Umbilical cord (tissue), 2 donors: Measurements from ENCODE around the gene HPGDS. TPM values are rescaled to one million over a fixed set of nuclear protein-coding genes. Genes with fewer than 3 reads are reported as not detected.
A peak's percentile ranks its signal among the peaks of the same experiment; 100 is the strongest.
"Not testable (repeated sequence)": the region's sequence is repeated elsewhere in the genome, so short reads cannot be mapped to it uniquely, and the experiment has no call there.

Experiments used
- DNase-seq: peaks from one replicate; pipeline ENCODE4 v3.0.0-alpha.2; 2015; ENCODE audit warnings: low spot score
- total RNA-seq: library from RNA; depleted of rRNA; stranded (reverse); fragments of >200 nt; gene quantifications from one replicate; pipeline ENCODE4 v1.2.3, GENCODE V29; 2014; ENCODE audit warnings: low replicate concordance; ENCODE audit not compliant: insufficient read depth

HPGDS gene
- total RNA-seq, 1 donor from 2014 or later = 18.3 TPM

DNA sequence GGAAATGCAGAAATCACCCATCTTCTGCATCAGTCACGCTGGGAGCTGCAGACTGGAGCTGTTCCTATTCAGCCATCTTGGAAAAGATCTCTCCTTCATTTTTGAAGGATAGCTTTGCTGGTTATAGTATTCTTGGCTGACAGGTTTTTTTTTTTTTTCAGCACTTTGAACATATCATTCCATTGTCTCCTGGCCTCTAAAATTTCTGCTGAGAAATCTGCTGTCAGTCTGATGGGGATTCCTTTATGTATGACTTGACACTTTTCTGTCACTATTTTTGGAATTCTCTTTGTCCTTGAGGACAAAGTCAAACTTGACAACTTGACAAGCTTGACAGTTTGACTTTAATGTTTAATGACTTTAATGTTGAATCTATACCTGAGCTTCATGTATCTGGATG lies 16.8 kb downstream of the HPGDS start:
- no peak for DNase-seq

DNA sequence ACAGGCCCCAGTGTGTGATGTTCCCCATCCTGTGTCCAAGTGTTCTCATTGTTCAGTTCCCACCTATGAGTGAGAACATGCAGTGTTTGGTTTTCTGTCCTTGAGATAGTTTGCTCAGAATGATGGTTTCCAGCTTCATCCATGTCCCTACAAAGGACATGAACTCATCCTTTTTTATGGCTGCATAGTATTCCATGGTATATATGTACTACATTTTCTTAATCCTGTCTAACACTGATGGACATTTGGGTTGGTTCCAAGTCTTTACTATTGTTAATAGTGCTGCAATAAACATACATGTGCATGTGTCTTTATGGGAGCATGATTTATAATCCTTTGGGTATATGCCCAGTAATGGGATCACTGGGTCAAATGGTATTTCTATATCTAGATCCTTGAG lies 22.7 kb downstream of the HPGDS start:
- not testable (repeated sequence) for DNase-seq

DNA sequence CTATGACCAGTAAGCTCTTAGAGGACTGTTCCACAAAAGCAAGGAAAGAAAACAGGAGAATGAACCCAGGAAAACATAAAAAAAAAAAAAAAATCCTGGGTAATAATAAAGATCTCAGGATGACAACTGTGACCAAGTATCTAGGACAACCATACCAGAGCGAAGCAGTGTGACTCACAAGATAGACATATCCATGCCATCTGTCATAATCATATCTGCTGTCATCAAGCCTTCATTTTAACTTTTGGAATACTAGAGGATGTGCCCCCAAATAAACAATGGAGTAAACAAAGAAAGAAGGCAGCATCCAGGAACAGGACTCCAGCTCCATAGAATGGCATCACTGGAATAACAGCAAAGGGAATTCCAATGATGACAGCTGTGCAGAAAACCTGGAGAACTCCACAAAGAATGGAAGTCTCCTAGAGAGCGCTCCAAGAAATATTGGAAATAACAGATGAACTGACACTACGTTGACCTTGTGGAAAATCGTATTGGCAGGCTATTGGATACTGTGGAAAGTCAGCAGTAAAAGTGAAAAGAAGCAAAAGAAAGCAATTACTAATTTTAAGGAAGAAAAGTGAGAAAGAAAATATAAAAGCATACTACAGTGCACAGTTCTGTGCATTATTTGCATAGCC lies 35.3 kb downstream of the HPGDS start:
- DNase-seq = no peak

DNA sequence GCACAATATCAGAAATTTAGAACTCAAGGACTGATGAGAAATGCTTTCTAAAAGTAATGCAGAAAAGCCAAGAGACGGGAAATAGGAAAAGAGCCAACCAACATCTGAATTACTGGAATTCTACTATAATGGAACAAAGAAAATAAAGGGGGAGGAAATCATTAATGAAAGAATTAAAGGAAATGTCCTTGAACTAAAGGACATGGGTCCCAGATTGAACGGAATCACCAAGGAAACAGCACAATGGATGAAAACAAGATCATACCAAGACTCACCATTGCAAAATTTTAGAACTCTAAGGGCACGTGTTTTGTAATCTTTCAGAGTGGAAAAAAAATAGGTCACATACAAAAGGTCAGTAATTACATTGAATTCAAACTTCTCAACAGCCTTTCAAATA lies 35.9 kb downstream of the HPGDS start:
- DNase-seq = no peak

DNA sequence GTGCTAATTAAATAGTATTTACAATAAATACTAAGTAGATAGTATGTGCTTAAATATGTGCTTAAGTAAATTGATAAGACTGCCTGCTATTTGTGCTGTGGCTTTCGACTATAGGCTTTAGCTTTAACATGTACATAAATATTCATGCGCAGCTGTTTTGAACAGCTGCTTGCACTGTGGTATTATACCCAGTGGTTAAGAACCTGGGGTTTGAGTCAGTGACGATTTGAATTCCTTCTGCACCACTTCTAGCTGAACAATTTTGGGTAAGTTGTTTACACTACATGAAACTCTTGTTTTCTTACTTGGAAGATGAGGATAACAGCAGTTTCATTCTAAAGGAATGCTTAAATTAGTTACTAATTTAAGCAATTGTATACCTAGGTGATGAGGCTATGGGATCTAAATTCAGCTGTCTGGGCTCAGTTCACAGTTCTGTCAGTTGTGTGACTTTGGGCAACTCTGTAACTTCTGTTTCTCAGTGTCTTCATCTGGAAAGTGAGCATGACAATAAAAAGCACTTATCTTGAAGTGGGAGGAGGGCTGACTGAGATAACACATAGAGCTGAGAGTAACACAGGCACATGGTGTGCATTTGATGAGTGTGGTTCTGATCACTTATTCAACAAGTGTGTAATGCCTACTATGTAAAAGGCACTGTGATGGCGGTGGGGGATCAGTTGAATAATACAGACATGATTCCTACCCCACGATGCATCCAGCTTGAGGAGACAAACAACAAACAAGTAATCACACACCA lies 37.0 kb downstream of the HPGDS start:
- DNase-seq = peak; percentile 38

DNA sequence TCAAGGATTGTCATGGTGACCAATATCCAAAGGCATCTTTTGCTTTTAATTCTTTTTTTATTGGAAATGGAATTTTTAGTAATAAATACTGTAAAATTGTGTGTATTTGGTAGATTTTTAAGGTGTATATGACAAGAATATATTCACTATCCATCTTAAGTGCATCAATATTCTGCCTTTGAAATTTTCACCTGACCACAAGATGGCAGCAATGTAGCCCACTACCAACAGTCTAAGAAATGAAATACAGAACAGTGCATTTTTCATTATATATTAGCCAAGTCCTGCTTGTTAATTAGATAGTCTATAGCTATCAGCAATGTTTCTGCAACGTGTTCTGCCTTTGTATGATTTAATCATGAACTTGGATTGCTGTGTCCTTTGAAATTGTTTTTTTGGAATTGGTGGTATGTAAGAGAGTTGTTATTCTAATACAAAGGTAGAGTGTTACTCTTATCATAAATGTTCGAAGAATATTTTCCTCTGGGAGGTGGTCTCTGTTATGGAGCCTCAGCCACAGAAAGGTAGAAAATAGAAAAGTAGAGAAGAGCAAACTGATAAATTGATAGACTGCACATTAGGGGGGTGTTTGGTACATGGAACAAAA lies 38.2 kb downstream of the HPGDS start:
- DNase-seq = peak; percentile 48

DNA sequence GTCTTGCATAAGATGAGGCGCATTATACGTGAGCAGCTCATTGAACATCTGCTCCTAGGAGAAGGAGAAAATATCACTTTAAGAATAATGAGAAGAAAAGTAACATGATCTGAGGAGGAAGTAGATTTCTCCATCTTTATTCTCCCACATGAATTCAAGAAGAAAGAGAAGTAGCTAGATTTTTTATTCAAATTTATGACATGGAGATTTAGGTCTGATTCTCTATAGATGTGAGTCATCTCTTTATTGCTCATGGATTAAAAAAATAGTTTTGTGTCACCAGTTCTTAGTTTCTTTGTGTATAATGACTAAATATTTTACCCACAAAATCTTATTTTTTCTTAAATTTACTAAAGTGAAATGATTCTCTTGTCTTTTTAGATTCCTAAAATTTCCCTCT lies 40.4 kb downstream of the HPGDS start:
- no peak for DNase-seq

DNA sequence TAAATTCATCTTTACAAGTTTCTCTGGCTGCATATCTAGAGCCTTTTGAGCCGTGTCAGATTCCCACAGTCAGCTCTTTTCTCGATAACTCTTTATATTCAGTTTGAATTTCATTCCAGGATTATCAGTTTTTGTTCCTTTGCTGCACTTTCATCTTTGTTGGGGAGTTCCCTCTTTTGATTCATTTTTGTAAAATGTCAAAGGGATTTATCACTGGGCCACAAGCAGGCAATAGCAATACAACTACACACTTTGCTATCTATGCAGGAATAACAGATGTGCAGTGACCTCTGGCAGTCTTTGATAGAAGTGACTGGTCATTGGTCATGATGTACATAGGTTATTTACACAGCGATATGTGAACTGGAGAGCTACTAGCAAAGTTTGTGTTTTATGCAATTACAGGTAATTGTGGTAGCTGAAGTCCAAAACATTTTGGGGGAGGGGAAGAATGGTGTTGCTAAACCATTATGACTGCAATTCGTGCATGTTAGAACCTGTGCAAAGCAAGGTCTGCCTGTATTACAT lies 43.8 kb downstream of the HPGDS start:
- DNase-seq = peak; percentile 22

DNA sequence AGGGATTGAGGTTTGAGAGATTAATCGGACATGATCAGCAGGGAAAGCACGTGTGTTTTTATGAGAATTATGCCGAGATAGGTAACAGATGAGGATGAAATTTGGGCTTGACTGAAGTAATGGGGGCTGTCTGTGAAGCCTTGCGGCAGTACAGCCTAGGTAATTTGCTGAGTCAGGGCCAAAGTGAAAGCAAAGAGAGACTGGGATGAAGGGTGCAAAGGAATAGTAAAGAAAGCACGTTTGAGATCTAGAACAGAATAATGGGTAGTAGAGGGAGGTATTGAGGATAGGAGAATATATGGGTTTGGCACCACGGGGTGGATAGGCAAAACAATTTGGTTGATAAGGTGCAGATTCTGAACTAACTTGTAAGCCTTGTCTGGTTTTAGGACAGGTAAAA lies 47.2 kb downstream of the HPGDS start:
- not testable (repeated sequence) for DNase-seq

DNA sequence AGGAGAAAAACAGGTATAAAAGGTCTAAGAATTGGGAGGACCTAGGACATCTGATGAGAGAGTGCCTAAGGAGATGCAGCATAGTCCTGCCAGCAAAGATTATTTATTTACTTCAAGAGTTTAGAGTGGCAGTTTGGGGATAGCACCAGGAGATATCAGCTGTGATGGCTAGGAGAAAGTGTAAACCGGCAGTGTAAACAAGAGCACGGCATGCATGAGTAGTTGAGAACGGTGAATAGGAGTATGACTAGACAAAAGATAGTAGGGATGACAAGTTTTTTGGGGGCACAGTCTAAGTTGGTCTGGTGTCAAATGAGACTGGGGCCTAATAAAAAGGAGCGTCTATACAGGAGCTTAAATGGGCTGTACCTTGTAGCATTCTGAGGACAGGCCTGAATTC lies 48.7 kb downstream of the HPGDS start:
- DNase-seq = not testable (repeated sequence)

DNA sequence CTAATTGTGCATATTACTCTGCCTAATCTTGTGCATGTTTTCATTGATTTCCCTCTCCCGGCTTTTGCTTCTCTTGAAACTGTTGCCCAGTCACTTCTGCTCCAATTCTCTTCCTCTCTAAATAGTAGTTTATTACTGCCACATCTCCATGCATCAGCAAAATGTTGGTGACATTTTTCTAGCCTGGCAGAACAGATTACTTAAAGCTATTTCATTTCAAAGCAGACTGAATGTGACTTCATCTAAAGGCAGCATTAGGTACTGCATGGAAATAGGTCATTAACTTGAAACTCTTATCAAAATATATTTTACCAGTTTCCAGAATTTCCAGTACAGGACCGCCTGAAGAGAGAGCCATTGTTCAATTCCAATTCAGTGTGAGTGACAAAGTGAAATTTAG lies 52.4 kb downstream of the HPGDS start:
- no peak for DNase-seq

DNA sequence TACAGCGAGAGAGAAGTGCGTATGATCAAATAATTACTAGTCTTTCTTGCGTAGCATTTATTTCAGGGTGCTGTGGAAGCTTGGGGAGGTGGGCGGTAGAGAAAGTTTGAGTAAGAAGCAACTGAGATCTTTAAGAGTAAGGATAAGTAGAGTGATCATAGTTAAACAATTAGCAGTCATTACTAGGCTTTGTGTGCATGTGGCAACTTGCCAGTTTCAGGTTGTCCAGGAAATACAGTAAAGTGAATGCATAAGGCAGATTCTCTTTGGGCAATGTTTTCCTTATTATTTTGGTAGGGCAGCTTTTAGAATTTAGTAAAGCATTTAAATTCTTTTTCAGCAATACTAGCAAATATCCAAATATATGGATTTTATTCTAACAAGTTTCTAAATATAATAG lies 57.0 kb downstream of the HPGDS start:
- DNase-seq = no peak

DNA sequence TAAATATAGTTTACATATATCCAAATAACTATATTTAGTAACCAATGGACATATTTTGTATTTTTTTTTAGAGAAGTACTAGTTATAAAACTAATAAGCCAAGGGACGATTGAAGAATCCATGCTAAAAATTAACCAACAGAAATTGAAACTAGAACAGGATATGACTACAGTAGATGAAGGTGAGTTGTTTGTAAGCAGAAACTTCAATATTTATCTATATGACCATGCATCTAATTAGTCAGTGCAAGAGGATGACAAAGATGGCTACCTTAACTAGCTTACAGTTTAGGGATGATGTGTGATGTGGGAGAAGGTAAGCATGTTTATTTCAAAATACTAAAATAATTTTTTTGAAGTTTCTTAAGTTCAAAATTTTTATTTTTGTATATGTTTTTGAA lies 57.7 kb downstream of the HPGDS start:
- DNase-seq = no peak

DNA sequence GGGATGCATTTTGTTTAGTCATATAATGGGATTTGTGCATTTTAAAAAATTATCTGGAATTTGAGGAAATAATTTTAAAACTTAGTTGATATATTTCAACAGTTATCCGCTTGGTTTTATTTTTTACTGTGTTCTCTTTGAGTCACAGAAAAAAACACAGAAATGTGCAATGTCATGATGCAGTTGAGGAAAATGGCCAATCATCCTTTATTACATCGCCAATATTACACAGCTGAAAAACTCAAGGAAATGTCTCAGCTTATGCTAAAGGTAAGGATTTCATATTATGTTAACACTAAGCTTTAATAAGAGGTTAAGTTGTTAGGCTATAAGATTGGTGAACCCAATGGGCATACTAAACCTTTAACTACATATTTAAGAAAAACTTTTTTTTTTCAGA lies 63.9 kb downstream of the HPGDS start:
- no peak for DNase-seq

DNA sequence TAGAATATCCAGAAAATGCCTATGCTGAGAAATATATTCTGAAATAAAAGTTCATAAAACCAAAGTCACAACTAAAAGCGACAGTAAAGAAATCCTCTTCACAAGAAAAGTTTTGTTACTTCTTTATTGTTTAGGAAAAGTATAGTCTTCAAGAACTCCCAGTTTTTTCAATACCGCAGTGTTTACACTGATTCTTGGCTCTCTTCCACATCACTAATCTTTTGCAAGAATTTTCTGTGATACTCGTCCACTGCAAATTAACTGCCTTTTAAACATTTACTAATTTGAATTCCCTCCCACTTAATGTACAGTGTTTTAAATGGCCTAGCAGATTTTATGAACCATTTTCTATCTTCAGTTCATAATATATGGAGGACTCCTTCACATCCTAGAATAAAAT lies 65.1 kb downstream of the HPGDS start:
- DNase-seq = no peak

DNA sequence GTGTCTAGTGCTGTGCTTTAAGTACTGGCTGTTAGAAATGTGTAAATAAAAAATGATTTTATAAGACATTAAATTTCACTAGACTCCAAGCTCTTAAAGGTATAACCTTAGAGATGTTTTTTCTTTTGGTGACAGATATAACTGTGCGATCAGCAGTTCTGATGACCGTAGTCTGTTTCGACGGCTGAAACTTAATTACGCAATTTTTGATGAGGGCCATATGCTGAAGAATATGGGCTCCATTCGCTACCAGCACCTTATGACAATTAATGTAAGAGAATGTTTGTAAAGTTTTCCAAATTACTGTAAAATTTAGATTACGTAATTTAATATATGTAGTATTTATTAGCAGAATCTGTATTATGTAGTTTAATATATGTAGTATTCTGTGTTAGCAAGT lies 66.4 kb downstream of the HPGDS start:
- no peak for DNase-seq

DNA sequence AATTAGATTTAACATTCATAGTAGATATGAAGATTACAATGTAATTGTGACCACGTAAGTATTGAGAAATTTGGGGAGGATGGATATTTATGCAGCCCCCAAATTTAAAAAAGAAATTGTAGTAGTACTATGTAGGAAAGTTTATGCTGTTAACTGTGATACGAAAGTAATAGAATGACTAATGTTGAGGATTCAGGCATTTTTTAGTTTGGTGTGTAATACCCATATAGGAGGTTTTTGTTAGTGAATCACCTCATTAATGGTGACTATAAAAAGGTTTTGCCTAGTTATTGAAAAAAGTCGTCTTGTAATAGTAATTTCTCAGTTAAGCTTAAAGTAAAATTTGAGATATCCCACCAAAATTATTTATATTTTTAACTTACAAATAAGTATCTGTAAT lies 67.7 kb downstream of the HPGDS start:
- DNase-seq = no peak

DNA sequence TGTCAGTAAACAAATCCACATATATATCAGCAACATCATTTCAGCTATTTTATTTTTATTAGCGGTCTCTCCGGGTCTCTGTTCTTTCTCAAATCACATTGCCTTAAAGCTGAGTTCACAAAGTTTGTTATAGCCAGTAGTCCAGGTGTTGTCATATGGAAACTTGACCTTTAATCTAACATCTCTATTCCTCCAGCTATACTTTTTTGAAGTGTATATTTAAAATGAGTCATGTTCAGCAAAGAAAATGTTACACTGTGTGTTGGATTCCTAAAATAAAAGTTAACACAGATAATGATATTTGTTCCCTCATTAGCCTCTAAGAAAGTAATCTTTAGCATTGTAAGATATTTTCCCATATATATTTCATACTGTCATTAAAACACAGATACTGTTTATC lies 71.4 kb downstream of the HPGDS start:
- no peak for DNase-seq

DNA sequence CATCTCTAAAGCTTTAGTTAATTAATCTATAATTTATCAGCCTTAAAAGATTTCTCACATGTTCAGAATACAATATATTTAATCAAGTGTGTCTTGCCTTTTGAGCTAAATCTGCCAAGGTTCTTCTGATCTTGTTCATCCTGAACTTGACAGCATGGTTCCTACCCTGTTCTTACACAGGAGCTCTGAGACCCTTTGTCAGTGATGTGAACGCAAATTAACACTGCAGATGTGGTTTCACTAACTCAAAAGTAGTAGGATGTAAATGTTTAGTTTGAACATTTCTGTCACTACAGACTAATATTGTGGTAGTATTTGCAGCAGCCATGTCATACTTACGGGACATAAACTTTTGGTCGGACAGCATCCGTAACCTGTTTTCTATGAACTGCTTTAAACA lies 75.6 kb downstream of the HPGDS start:
- DNase-seq = no peak

DNA sequence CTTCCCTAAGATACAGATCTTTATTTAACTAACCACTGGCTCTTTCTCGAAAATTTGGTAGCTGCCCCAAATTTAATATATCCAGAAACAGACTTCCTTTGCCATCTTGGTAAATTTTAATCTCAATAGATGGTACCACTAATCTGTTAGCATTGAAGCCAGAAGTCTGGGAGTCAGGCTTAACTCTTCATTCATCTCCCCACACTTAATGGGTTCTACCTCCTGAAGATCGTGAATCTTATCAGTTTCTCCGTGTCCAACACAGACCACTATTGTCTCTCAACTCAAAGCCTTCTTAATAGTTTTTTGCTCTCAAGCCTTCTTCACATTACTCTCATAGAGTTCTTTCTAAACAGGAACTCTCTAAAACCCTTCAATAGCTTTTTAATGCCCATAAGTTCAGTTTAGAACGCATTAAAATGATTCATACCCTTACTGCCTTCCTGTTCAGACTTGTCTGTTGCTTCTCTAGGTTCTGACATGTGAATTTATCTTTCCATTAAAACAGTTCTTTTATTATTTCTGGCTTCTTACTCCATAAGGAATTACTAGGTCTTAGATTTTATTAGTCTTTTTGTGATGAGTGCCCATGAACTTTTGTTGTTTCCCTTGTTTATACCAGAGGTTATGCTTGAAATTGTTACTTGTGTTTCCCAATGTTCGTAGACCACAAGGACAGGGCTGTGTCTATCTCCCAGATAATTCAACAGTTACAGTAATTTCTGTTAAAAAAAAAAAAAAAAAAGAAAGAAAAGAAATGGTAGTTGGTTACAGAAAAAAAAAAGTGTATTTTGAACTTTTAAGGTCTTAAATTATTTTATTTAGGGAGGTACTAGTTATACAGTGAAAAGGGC lies 80.2 kb downstream of the HPGDS start:
- DNase-seq = peak; percentile 42

DNA sequence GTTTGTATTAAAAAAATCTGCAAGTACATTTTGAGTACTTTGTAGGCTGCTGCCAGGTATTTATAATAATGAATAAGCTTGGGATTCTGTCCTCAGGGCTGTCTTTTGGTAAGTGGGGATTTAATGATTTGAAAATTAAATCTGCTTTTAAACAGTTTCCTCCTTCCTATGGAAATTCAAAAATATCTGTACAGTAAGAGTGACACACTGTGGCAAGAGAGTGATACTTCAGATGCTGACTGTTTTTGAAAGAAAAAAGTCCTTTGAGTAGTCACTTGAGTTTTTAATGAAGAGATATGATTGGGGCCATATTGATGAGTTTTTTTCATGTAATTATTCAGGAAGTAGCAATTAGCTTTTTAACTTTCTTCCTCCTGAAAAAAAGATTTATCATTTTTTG lies 85.8 kb downstream of the HPGDS start:
- DNase-seq = no peak
